H1 (cell line): ENCODE data around the gene CKB. TPM values are rescaled to one million over a fixed set of nuclear protein-coding genes. Genes with fewer than 3 reads are reported as not detected.

ENCODE experiments used
- polyA plus RNA-seq, 7 experiments: library from polyadenylated mRNA; depleted of rRNA in 3 of 7; stranded (reverse) in 5 of 7; unstranded in 2 of 7; fragments of >200 nt in 5 of 7; fragments of 200-250 nt in 2 of 7; gene quantifications; 1 replicate in 5 of 7; 2 replicates in 1 of 7; 4 replicates in 1 of 7; pipeline versions ENCODE4 v1.2.1 to v1.2.3, GENCODE V29; 2011 to 2013; ENCODE audit warnings: missing spikeins in 2 of 7, mixed read lengths in 2 of 7
- small RNA-seq: library from polyadenylated mRNA; stranded (forward); fragments of <200 nt; extraction: miRNeasy Mini kit (QIAGEN cat#:217004); gene quantifications from one replicate; pipeline ENCODE3, GENCODE V24; 2013; ENCODE audit not compliant: insufficient read depth
- total RNA-seq: library from RNA; stranded (reverse); fragmentation: NEBNext Ultra II Directional; extraction: Animal tissue kit (Norgen Biotek cat#: 25700); gene quantifications from 2 replicates; pipeline ENCODE4 v1.2.1, GENCODE V29; 2021

The CKB gene
- total and polyA plus RNA-seq, 2 of the 8 experiments (the other 6 are each of a cell fraction or from before 2014, with no cell fraction given) = 538 to 950 TPM

Small RNA genes within 50 kb of the gene (small RNA-seq; reads per million reads assigned to genes)
- not detected for gene RNU4-68P
- gene RNU7-160P = not detected

Other genes with a start within 250 kb of the CKB start
- 323 and 328 TPM in 2 replicates for gene EIF5, start 188.6 kb downstream of the CKB start, total RNA-seq
- gene EIF5, start 188.6 kb downstream of the CKB start, polyA plus RNA-seq (2011; rRNA removed) = 179 and 184 TPM in 2 replicates
- 76.6 and 76.9 TPM in 2 replicates for gene MARK3, start 137.4 kb downstream of the CKB start, total RNA-seq
- gene MARK3, start 137.4 kb downstream of the CKB start, polyA plus RNA-seq (2011; rRNA removed) = 37.6 and 39.4 TPM in 2 replicates
- gene TRMT61A, start 6.4 kb upstream of the CKB start, total RNA-seq = 15.1 and 15.8 TPM in 2 replicates
- gene TRMT61A, start 6.4 kb upstream of the CKB start, polyA plus RNA-seq (2011; rRNA removed) = 19.0 and 29.7 TPM in 2 replicates
- 29.2 and 29.5 TPM in 2 replicates for gene BAG5, start 39.8 kb upstream of the CKB start, total RNA-seq
- gene BAG5, start 39.8 kb upstream of the CKB start, polyA plus RNA-seq (2011; rRNA removed) = 5.9 and 7.4 TPM in 2 replicates
- gene COA8, start 40.1 kb upstream of the CKB start, total RNA-seq = 35.0 and 35.5 TPM in 2 replicates
- 5.9 and 7.1 TPM in 2 replicates for gene COA8, start 40.1 kb upstream of the CKB start, polyA plus RNA-seq (2011; rRNA removed)
- 130 and 134 TPM in 2 replicates for gene KLC1, start 106.4 kb upstream of the CKB start, total RNA-seq
- gene KLC1, start 106.4 kb upstream of the CKB start, polyA plus RNA-seq (2011; rRNA removed) = 84.6 and 123 TPM in 2 replicates
- gene XRCC3, start 192.6 kb upstream of the CKB start, total RNA-seq = 41.7 and 41.8 TPM in 2 replicates
- 36.9 and 51.2 TPM in 2 replicates for gene XRCC3, start 192.6 kb upstream of the CKB start, polyA plus RNA-seq (2011; rRNA removed)
- 44.3 and 53.4 TPM in 2 replicates for gene ZFYVE21, start 193.0 kb upstream of the CKB start, total RNA-seq
- 127 and 143 TPM in 2 replicates for gene ZFYVE21, start 193.0 kb upstream of the CKB start, polyA plus RNA-seq (2011; rRNA removed)